Activated CD4-positive, alpha-beta T cell treated with anti-CD3 and anti-CD28 coated beads for 4 hours (primary cell): ENCODE results near the gene TRIM16.
"Not testable (repeated sequence)": the region's sequence is repeated elsewhere in the genome, so short reads cannot be mapped to it uniquely, and the experiment has no call there.

Source experiments
- DNase-seq, 2 donors: peaks; one replicate each; pipeline ENCODE4 v3.0.0-alpha.2; 2020

The TRIM16 gene

DNA sequence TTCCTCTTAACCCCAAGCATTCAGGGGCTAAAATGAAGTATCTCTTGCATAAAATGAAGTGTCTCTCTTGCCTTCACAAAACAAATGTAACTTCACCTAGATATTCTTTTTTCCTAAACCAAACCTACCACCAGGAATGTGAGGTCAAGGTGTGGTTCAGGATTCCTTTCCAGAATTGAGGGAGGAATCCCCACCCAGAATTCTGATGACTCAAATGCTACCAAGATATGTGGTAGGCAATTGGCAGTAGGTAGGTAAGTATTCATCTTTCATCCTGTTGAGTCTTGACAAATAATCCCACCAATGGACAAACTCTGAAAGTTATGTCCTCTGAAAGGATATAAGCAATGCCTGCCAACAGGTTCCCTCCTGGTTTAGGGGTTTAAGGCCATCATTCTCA, 26.2 kb downstream of the TRIM16 start:
- DNase-seq, result no peak

DNA sequence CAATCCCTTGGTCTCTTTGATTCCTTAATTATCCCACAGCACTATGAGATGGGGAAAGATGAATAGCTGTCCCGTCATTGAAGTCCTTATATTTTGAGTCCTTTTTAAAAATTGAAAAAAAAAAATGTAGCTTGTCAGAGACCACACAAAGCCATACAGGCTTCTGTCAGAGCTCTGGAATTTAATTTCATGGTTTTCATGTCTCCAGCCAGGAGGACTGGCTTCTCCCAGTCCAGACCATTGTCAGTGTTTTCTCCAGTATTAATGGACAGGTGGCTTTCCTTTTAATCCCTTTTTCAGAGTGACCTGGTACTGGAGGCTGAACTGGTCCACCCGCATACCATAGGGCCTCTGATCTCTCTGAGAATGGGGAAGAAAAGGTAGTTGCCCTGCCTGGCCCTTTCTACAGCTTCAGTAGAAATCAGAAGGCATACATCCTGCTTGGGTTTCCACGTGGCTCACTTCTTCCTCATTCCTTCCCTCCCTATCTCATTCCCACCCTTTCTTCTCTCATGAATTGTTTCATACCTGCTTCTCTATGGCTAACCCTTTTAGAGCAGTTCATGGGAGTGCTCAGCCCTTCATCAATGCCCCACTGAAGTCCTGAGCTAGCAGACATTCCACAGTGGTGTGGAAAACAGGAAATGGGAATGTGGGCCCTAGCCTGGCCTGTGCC, 29.1 kb downstream of the TRIM16 start:
- no peak for DNase-seq

DNA sequence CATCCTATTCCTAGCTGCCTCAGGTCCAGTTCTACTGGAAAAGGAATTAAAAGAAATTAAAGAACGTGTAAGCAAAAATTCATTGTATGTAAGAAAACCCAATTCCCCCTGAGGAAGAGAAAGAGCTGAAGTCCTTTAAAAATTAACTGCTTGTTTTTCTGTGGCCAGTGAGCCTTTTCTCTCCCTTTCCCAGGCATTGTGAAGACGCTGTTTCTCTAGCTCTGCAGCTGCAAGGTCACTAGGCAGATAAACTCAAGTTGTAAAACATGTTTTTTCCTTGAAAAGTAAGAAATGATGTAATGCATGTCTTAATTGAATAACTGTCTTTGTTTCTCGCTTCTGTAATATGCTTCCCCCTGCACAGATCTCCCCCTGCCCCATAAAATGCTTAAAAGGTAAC, 29.7 kb downstream of the TRIM16 start:
- DNase-seq, result not testable (repeated sequence)

DNA sequence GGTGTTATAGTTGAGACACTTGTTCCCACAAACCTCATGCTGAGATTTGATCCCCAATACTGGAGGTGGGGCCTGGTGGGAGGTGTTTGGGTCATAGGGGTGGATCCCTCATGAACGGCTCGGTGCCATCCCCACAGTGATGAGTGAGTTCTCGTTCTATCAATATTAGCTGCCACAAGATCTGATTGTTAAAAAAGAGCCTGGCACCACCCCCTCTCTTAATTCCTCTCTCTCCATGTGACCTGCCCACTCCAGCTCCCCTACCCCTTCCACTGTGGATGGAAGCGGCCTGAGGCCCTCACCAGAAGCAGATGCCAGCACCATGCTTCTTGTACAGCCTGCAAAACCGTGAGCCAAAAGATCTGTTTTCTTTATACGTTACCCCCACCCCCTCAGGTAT, 31.2 kb downstream of the TRIM16 start:
- DNase-seq, result no peak

DNA sequence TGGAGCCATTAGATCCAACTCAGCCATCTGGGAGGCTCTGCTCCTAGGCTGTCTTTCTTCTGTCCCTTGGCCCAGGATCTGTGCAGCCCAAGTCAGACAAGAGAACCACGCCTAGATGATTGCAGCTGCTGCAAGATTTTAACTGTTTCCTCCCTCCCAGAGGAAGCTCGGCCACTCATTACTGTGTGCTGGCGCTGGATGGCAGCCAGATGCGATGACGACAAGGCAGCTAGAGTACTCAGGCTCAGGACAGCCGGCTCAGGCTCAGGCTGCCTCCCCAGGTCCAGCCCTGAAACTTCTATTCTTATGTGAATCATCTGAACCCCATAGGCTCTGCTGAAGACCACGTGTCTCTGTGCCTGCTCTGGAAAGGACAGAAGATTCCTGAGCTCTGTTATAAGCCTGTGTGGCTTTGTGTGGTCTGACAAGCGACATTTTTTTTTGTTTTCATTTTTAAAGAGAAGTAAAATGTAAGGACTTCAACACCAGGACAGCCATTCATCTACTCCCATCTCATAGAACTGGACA, 32.5 kb downstream of the TRIM16 start:
- DNase-seq, result no peak

DNA sequence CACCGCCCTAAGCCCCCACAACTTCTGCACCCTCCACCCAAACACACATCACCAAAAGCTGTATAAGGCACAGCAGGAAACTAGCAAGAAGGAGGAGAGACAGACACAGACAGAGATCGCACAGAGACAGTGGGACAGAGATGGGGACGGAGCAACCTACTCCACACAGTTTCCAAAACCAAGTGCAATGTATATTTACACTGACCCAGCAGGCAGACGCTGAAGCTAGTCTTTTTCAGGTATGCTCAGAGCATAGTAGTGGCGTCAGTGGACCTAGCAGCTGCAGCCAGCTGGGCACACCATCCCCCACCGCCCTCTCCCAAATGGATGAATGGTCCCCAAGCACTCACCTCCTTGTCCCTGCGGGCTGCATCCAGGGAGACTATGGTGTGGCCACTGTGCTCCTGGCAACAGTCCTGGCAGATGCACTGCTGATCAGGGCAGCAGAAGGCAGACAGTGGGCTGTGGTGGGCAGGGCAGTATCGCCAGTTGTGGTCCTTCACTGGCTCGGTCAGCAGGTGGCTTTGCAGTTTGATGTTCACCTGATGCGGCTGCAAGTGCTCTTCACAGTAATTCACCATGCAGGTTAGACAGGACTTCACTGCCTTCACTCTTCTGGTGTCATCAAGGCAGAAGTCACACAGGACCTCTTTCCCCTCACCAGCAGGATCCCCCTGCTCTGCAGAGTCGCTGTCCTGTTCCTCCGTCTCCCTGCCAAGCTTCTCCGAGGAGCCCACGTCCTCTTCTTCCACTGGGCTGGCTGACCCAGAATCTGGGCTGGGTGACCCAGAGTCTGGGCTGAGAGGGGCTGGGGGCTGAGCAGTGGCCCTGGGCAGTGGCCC, 33.1 kb downstream of the TRIM16 start:
- no peak for DNase-seq

DNA sequence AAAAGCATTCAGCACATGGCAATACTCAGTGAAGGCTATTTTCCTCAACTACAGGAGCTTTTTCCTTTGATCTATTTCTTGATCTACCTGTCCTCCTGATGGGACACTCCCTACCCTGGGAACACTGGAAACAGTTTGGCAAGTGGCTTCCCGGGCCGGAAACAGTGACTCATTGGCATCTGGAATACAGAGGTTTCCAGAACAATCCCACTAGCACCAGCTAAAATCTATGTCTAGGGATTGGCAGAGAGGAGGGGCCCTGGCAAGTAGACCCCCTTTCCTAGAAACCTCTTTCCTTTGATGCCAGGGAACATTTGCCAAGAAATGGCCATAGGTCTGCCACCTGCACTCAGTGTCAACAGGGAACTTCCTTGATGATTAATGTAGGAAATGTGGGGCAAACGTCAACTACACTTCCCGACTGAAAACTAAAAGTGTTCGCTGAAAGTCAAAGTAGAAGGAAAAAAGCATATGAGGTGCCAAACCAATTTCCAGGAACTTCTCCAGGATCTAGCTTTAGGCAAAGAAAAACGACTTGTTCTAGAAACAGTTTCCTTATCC, 34.2 kb downstream of the TRIM16 start:
- no peak for DNase-seq

DNA sequence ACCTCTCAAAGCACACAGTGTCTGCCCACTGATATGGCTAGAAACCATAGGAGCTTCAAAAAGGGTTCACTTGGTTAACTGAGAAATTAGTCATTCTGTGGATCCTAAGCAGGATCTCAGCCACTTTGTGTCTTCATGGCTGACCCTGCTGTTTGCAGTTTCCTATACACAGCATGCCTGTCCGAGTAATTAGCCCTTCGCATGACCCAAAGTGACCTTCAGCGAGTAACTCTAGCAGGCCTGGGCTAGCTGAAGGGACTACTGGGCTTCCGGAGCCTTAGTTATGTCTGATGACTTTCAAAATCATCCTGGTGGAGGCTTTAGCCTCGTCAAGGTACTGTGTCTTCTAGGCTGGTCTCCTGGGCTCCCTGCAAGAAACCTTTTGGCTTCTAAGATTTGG, 35.7 kb downstream of the TRIM16 start:
- DNase-seq, result no peak

DNA sequence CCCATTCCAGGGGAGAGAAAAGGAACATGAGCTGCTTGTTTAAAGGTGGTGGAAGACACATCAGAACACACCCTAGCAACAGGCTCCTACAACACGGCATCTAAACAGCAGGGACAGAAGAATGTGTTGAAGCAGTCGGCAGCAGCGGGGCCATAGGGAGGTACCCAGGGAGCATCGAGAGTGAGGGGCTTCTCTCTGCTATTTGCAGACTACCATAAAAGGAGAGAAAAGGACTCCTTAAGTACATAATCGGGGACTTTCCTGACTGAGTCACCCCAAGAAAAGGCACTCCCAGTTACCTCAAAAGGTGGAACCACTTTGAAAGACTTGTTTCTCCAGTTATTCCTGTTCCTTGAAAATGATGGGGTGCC, 38.2 kb downstream of the TRIM16 start:
- DNase-seq, result not testable (repeated sequence)

DNA sequence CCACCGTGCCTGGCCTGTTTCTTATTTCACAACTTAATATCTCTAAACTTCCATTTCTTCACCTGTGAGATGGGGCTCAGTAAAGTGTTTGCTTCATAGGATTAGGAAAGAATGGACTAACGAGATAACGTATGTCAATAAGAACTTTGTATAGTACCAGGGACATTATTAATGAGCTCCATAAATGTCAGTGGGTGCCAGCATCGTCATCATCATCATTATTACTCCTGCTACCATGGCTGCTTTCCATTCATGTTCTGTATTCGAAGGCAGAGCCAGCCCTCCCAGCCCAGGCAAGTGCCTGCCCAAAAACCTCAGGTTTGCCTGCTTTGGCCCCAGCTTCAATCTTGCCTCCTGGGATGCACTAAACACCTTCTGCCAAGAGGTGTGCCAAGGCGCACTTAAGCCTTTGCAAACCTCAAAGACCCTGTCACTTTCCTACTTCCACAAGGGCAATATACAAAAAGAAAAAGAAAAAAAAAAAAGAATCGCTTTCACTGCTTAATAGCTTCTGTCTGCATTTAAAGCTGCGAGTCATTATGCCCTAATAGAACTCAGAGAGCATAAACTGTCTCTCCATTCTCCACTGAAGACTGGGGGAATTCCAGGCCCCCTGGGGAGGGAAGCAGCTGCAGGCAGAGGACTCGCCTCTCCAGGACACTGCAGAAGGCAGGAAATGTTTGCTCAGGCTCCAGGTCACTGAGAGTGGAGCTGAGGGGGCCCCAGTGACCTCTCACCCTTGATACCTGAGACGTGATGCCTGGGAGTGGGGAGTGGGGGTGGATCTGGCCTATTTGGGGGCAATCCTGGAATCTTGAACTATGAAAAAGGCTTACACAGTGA, 38.8 kb downstream of the TRIM16 start:
- not testable (repeated sequence) for DNase-seq

DNA sequence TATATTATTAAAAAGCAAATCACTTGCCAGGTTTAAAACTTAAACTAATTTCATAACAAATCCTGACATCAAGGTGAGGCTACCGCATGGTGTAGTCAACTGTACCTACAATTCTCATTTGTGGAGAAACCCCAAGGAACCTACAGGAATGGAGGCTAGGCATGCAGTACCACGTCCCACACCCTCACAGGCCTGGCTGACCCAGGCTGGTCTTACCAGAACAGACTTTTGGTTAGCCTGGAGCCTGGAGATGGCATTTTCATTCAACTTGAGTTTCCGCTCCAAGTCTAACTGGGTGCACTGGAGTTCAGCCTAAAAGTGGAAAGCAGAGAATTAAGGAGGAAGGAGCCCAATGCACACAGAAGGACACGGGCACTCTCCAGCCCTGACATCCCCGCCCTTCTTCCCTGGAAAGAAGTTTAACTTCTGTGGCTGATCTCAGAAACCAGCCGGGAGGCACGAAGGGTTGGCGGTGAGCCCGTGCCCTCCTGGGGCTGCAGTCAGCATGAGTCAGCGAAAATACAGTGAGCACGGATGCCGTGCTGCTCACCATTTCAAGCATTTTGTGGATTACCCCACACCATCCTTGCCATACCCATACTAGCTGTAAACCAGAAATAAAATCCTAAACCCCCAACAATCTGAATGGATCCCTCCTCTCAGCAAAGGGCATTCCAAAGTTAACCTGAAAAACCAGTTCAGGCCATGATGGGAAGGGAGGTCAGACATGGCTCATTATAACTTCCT, 41.4 kb downstream of the TRIM16 start:
- not testable (repeated sequence) for DNase-seq

DNA sequence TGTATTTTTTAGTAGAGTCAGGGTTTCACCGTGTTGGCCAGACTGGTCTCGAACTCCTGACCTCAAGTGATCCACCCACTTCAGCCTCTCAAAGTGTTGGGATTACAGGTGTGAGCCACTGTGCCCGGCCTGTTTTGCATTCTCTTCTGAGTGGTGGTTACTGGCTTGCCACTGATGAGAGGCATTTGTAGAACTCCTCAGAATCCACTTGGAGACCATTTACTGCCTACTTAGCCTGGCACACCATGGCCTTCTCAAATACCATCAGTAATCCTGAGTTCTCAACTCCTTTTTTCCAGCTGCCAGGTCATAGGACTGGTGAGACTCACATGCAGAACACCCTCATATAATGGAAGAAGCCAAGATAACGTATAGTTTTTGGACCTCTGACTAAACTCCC, 42.1 kb downstream of the TRIM16 start:
- not testable (repeated sequence) for DNase-seq

DNA sequence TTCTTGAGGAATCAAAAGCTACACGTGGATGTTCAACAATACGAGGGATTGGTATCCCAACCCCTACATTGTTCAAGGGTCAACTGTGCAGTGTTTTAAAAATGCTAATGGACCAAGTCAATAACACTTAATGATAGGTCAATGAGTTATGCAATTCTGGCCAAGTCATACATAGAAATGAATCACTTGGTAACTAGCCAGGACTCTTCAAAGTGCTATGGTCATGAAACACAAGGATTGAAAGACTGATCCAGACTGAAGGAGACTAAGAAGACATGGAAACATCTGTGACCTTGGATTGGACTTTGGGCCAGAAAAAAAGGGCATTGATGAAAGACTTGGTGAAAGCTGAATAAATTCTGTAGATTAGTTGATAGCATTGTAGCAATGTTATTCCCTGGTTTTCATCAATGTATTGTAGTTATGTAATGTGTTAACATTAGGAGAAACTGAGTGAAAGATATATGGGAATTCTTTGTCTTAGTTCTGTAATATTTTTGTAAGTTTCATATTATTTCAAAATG, 53.1 kb downstream of the TRIM16 start:
- DNase-seq, result not testable (repeated sequence)

DNA sequence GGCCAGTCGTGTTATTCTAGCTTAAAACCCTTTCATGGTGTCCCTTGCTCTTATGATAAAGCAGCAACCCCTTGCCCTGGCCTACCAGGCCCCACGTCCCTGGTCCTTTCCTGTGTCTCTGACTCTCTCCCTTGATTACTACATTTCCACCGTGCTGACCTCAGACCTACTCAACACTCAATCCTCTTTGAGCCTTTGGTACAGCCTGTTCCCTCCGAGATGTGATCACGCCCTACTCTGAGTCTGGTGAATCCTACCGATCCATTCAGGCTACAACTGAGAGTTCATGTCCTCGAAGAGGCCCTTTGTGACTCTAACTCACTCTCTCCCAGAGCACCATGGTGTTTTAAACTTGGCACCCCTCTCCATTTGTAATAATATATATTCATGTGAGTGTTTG, 54.1 kb downstream of the TRIM16 start:
- DNase-seq, result not testable (repeated sequence)

DNA sequence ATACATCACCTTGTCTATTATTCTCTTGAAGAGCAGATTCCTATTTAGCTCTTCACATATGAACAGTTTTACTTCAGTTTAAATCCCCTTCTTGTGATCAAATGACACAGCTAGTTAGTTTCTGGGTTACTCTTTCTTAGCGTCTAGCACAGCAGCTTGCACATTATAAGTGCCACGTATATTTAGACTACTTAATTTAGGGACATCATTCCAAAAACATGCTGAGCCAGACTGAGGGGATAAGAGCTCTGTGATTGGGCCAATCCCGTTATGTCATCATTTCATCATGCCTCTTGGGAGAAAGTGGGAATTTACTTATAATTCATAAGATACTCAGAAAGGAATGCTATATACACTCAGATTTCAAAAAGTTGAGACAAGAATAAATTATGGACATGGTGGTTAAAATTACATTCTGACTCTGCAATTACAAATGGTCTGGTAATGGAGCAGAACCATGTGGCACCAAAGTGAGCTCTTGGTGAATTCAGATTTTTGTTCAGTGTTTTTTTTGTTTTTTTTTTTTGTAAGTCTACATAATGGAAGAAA, 60.4 kb downstream of the TRIM16 start:
- not testable (repeated sequence) for DNase-seq

DNA sequence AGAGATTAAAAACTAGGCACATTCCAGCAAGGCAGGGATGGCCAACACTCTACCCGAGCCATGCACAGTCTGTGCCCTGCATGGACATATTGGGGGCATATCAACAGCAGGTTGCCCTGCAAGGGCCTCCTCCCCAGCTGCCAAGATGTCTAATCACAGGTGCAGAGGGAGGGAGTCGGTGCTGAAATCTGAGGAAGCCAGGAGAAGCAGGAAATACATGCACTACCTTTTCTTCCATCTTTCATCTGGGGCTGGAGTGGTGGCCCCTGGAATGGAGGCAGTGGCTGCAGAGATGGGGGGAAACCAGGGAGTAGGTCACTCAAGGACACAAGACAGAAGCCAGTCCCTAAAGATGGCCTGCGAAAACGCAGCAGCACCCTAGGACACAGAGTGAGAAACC, 60.9 kb downstream of the TRIM16 start:
- not testable (repeated sequence) for DNase-seq

DNA sequence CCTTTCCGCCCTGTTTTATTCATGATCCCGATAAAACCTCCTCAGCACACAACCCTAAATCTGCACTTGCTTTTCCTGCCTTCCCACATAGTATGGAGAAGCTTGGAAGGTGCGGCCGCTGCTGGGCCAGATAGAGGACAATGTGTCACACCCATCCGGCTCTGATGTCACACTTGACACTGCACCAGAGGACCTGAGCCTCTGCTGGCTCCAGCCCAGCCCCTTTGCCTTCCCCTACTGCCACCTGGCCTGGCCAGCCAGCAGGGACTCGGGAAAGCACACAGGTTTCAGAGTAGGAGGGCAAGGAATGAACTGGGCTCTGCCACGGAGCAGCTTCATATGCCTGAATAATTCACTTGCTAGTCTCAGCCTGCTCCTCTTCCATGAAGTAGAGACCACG, 62.0 kb downstream of the TRIM16 start:
- DNase-seq, result not testable (repeated sequence)

DNA sequence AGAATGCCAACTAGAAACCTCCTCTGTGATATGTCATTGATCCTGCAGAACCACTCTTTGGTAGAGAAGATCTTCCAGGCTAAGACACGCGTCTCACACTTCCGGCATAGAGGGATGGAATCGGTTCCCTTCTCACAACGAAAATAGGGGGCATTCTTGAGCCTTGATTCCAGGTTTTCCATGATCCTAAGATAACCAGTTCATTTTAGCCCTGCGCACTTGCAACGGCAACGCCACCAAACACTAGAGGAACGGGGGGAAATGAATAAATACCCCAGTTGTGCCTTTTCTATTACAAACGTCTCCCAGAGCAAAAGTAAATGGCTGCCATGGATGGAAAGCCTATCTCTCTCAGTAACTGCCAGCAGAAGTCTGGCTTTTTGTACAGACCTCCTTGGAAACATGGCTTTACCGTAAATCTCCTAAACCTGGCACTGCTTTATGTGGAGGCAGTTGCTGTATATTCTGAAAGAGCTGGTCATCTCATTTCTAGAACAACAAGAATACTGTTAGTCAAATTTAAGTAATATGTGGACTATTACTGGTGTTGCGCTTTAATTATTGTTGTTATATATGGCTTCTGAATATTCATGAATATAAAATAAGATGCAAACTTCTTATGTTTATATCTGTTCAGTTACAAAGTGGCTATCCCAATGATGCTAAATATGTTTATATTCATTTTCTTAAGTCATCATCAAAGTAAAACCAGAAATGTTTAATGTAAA, 64.6 kb downstream of the TRIM16 start, which contains the start of gene FBXW10B:
Gene FBXW10B, minus strand, starts transcription at position 374 of the 728 bp plus-strand sequence. Its CDS starts 192 bp downstream, at position 182.
- not testable (repeated sequence) for DNase-seq

DNA sequence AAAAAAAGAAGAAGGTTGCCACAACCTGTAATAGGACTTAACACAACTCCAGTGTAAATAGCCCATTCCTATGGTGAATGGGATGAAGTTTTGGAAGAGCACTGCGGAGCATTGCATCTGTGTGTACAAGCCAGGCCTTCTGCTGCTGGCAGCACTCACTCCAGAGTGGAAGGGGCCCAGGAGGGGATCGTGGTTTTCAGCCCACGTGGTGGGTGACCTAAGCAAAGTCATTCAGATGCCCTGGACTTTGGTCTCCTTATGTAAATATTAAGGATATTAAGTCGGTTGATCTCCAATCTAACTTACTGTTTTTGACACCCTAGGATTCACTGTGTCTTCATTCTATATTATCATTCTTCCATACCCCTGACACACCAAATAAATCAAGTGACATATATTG, 67.3 kb downstream of the TRIM16 start:
- not testable (repeated sequence) for DNase-seq

DNA sequence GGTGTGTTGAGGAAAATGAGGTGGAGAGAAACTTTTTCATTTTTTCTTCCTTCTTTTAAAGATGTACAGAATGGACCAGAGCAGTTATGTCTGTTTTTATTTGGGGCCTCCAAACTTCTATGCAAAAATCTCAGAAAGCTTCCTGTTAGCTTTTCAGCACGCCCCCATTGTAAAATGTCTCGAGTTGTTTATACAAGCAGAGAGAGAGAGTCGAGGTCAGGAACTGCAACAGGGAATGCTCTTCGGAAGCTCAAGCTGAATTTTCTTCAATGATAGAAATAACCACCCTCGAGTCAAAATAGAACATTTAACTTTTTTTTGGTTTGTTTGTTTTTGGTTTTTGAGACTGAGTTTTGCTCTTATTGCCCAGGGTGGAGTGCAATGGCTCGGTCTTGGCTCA, 68.3 kb downstream of the TRIM16 start:
- DNase-seq, result not testable (repeated sequence)

DNA sequence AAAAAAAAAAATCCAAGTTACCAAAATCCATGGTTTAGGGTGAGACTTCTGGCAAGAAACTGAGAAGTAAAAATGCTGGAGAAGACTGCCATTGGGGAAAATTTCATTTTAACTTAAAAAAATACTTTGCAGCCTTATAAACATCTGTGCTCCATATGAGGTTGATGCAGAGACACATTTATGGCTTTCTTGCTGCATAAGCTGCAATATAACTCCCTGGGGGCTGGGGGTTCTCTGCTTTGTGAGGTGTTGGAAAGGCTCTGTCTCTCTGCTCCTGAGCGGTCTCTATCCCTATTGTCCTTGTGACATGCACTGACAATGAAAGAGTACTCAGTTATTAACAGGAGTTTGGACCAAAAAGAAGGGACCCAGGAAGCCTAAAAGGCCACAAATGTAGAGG, 71.0 kb downstream of the TRIM16 start:
- not testable (repeated sequence) for DNase-seq
